Natural killer cell (primary cell): ENCODE data around the gene MMP24. TPM values are rescaled to one million over a fixed set of nuclear protein-coding genes. Genes with fewer than 3 reads are reported as not detected.
"Not testable (repeated sequence)": the region's sequence is repeated elsewhere in the genome, so short reads cannot be mapped to it uniquely, and the experiment has no call there.

Experiments used
- ATAC-seq, 3 donors: fragments of 150-1000 bp in 2 of 3; fragments of 200-7000 bp in 1 of 3; cut with Tn5 transposase; 1 replicate in 1 of 3; 2 replicates in 2 of 3; pipeline ENCODE4 v1.10.0; 2021; ENCODE audit warnings: mild to moderate bottlenecking in 2 of 3, moderate library complexity in 2 of 3
- DNase-seq, 2 donors: peaks; one replicate each; pipeline versions ENCODE4 v3.0.0 to v3.0.0-alpha.2; 2013 to 2021; ENCODE audit warnings: mixed read lengths in 1 of 2
- H3K27ac ChIP-seq: one replicate; pipeline ENCODE4 v1.5.1; 2013; ENCODE audit warnings: mild to moderate bottlenecking, low read length
- H3K27me3 ChIP-seq: one replicate; pipeline ENCODE4 v1.6.1; 2013; ENCODE audit warnings: low read length; ENCODE audit not compliant: control insufficient read depth, insufficient read depth
- H3K36me3 ChIP-seq: one replicate; pipeline ENCODE4 v1.6.1; 2013; ENCODE audit warnings: low read length; ENCODE audit not compliant: control insufficient read depth, insufficient read depth
- H3K4me1 ChIP-seq: one replicate; pipeline ENCODE4 v1.6.1; 2013; ENCODE audit warnings: low read length; ENCODE audit not compliant: control insufficient read depth, insufficient read depth
- H3K4me3 ChIP-seq: one replicate; pipeline ENCODE4 v1.5.1; 2013; ENCODE audit warnings: low read length
- H3K9me3 ChIP-seq: one replicate; pipeline ENCODE4 v1.6.1; 2013; ENCODE audit warnings: low read length; ENCODE audit not compliant: control insufficient read depth, insufficient read depth
- H3K27ac Mint-ChIP-seq, 2 donors: one replicate each; pipeline ENCODE4 v1.8.0; 2022; ENCODE audit warnings: mild to moderate bottlenecking in 2 of 2, mixed read lengths in 2 of 2, moderate library complexity in 1 of 2
- H3K27me3 Mint-ChIP-seq, 2 donors: one replicate each; pipeline ENCODE4 v1.8.0; 2022; ENCODE audit warnings: low read depth in 2 of 2, mixed read lengths in 2 of 2
- H3K36me3 Mint-ChIP-seq: one replicate; pipeline ENCODE4 v1.8.0; 2022; ENCODE audit warnings: mixed read lengths
- H3K4me1 Mint-ChIP-seq, 2 donors: one replicate each; pipeline ENCODE4 v1.8.0; 2022; ENCODE audit warnings: mixed read lengths in 2 of 2
- H3K4me3 Mint-ChIP-seq: one replicate; pipeline ENCODE4 v1.8.0; 2022; ENCODE audit warnings: mild to moderate bottlenecking, moderate library complexity, mixed read lengths
- H3K9me3 Mint-ChIP-seq, 2 donors: one replicate each; pipeline ENCODE4 v1.8.0; 2022; ENCODE audit warnings: mixed read lengths in 2 of 2
- CTCF ChIP-seq: fragments of 200-600 bp; IDR thresholded peaks from one replicate; pipeline ENCODE4 v1.8.0; 2022; ENCODE audit warnings: antibody characterized with exemption
- WGBS: methylation state at CpG from one replicate; pipeline ENCODE4 v1.1.7; 2013; ENCODE audit warnings: missing lambda C conversion rate; ENCODE audit not compliant: insufficient coverage; 5-methylcytosine and 5-hydroxymethylcytosine counted together
- intact Hi-C: fragments of 100-400 bp; cut with micrococcal nuclease; formaldehyde crosslinking; loops from one replicate; pipeline ENCODE4 v1.14.2; 2022
- total RNA-seq, 4 donors: library from RNA; stranded (reverse); fragments of 120-200 nt in 1 of 4; gene quantifications; one replicate each; pipeline versions ENCODE4 v1.2.3 to v1.2.4, GENCODE V29; 2013 to 2022

Gene MMP24
- total RNA-seq, 3 donors from 2014 or later (not counting 1 experiment from before 2014, with no cell fraction given) = 0.14 to 0.18 (median 0.16) TPM

- Histone ChIP-seq H3K9me3 (no peaks in the 10 kb centered on the region), H3K36me3 (no peaks in the 10 kb centered on the region), H3K27me3 (no peaks in the 10 kb centered on the region), H3K4me1 (peaks cover 12% of the 10 kb centered on the region), H3K4me3 (no peak overlapping the region), H3K27ac (no peak overlapping the region)
- Mint-ChIP-seq H3K4me3 (no peak overlapping the region), H3K9me3 (no peaks in the 10 kb centered on the region), H3K27me3 (no peaks in the 10 kb centered on the region), H3K4me1 (peaks cover 3 to 4% of the 10 kb centered on the region in 2 donors), H3K27ac (no peak overlapping the region), H3K36me3 (no peaks in the 10 kb centered on the region)
- WGBS = 93% methylated on average over 6 of the region's 8 CpGs
- intact Hi-C loops = loop anchor here (10.0 kb wide), 1 partner anchor 357 kb away; the partner anchor contains the start of gene SPAG4
- ATAC-seq (no peak), DNase-seq (no peak)
- TF ChIP-seq CTCF = no peak
Measured at GRCh38 chr20:35257175-35257909, 30.9 kb downstream of the MMP24 start.

- no peaks in the 10 kb centered on the region for H3K36me3 Mint-ChIP-seq
- peaks cover 0 to 8% of the 10 kb centered on the region in 2 donors for H3K4me1 Mint-ChIP-seq
- TF ChIP-seq CTCF = no peak
- DNase-seq (no peak), ATAC-seq (no peak)
- 94% methylated on average over 6 of the region's 6 CpGs for WGBS
- H3K9me3 ChIP-seq = no peaks in the 10 kb centered on the region
- intact Hi-C loops = no loop called here
- H3K27me3 Mint-ChIP-seq = no peaks in the 10 kb centered on the region
- H3K27ac Mint-ChIP-seq = no peak overlapping the region
- H3K4me3 Mint-ChIP-seq = no peak overlapping the region
- no peaks in the 10 kb centered on the region for H3K9me3 Mint-ChIP-seq
- no peak overlapping the region for H3K27ac ChIP-seq
- no peaks in the 10 kb centered on the region for H3K4me1 ChIP-seq
- no peak overlapping the region for H3K4me3 ChIP-seq
- H3K36me3 ChIP-seq = peaks cover 11% of the 10 kb centered on the region
- no peaks in the 10 kb centered on the region for H3K27me3 ChIP-seq
Measured at GRCh38 chr20:35260426-35260825, 33.9 kb downstream of the MMP24 start.

- WGBS = 91% methylated on average over 5 of the region's 10 CpGs
- H3K36me3 Mint-ChIP-seq, intact Hi-C loops: not testable (repeated sequence)
Measured at GRCh38 chr20:35262321-35262720, 35.8 kb downstream of the MMP24 start.

GRCh38 chr20:35262731-35263531, 36.4 kb downstream of the MMP24 start:
- H3K4me3 Mint-ChIP-seq, H3K4me3 ChIP-seq, H3K4me1 ChIP-seq, H3K36me3 Mint-ChIP-seq, intact Hi-C loops, ATAC-seq, H3K9me3 Mint-ChIP-seq, H3K27me3 Mint-ChIP-seq, H3K9me3 ChIP-seq, H3K27ac ChIP-seq, H3K27me3 ChIP-seq, DNase-seq, H3K27ac Mint-ChIP-seq, H3K4me1 Mint-ChIP-seq: not testable (repeated sequence)
- WGBS = 98% methylated on average over 5 of the region's 8 CpGs
- H3K36me3 ChIP-seq = peaks cover 26% of the 10 kb centered on the region

More at GRCh38 chr20:35262321-35262720, 35.8 kb downstream of the MMP24 start:
- not testable (repeated sequence) for DNase-seq, H3K9me3 ChIP-seq, H3K4me1 Mint-ChIP-seq, H3K27me3 ChIP-seq, H3K27ac Mint-ChIP-seq, H3K4me1 ChIP-seq, H3K4me3 Mint-ChIP-seq, ATAC-seq, H3K27me3 Mint-ChIP-seq, H3K4me3 ChIP-seq, H3K9me3 Mint-ChIP-seq, H3K27ac ChIP-seq
- H3K36me3 ChIP-seq = peaks cover 21% of the 10 kb centered on the region
